Measurements from ENCODE around the gene ZNHIT1.
"Not testable (repeated sequence)": the region's sequence is repeated elsewhere in the genome, so short reads cannot be mapped to it uniquely, and the experiment has no call there.

ZNHIT1 gene

DNA sequence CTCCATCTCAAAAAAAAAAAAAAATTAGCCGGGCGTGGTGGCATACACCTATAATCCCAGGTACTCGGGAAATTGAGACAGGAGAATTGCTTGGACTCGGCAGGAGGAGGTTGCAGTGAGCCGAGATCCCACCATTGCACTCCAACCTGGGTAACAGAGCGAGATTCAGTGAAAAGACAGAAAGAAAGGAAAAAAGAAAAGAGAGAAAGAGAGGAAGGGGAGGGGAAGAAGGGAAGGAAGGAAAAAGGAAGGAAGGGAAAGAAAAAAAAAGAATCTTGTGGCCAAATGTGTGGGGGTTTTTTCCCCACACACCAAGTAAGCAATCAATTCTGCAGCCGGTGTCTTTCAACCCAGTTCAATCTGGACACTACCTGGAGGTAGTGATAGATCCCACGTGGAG is 28.9 kb upstream of the ZNHIT1 start:
- no peak for DNase-seq

- DNase-seq: no peak
Measured at GRCh38 chr7:101195884-101196283, 22.1 kb upstream of the ZNHIT1 start.

DNA sequence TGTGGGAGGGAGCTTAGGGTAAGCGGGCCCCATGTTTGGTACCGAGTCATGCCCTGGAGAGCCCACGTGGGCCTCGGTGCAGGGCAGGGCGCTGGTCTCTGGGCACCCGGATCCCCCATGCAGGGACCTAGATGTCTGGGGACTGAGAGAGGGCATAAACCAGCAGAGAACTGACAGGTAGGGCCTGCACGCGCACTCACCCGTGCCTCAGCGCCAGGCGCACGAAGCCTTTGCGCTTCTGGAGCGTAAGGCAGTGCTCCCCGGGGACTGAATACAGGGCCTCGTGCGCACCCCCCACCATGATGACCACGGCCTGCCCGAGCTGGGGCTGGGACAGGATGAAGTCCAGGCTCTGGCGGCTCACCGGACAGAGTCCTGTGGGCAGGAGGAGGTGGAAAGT is 20.0 kb upstream of the ZNHIT1 start:
- no peak for DNase-seq

DNA sequence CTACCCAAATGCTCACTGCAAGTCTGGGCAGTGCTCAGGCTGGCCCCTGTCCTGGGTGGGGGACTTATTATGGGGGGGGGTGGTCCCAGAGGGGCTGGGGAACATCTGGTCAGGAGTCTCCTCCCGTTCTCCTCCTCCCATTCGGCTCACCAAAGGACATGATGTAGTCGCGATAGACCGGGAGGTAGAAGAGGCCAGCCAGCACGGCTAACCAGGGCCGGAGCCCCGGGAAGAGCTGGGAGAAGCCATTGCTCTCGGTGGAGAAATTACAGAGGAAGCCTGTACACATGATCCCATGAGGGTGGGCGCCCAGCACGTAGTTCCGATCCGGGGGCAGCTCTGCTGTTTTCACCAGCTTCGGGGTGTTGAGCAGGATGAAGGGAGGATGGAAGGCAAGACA is 19.5 kb upstream of the ZNHIT1 start:
- no peak for DNase-seq

- not testable (repeated sequence) for DNase-seq
Measured at GRCh38 chr7:101199522-101199921, 18.4 kb upstream of the ZNHIT1 start.

DNA sequence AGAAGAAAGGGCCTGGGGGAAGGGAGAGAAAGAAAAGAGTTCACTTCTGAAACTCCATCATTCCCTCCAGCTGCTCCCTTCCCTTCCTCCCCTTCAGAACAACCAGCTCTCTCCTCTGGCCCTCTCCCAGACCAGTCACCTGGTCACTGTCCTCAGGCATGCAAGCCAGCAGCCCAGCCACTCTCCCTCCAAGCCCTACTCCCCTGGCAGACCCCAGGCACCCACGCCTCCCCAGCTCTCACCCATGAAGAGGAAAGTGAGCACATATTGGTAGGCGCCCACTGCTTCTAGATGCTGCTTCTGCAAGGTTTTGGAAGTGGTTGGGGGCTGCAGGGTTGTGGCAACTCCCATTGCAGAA is 17.5 kb upstream of the ZNHIT1 start:
- no peak for DNase-seq

DNA sequence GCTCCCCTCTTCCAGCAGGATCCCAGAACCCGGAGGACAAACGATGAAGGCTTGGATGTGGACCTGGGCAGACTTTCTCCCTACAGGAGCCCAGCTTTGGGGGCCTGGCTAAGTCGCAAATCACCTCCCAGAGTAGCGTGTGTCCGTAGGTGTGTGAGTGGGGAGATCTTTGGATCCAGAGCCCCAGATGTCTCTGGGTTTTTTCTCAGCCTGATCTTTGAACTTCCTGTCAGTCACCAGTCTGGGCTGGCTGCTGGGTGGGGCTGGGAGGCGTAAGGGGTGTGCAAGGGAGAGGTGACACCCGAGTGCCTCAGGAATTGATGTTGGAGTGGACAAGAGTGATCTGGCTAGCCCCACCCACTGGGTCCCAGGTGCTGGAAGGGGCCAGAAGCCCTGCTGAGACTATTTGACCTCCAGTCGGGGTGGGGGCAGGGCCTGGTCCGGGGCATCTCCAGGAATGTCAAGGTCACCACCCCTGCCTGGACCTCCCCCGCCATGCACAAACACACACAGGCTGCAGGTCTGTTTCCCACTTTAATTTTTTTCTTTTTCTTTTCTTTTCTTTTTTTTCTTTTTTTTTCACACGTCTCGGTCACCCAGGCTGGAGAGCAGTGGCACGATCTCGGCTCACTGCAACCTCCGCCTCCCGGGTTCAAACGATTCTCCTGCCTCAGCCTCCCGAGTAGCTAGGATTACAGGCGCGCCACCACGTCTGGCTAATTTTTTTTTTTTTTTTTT is 16.9 kb upstream of the ZNHIT1 start, which contains the start of gene MOGAT3:
MOGAT3 (minus strand) TSS at position 175 of the 738 bp plus-strand sequence. CDS start 182 bp downstream, outside the sequence.
- DNase-seq: no peak

DNA sequence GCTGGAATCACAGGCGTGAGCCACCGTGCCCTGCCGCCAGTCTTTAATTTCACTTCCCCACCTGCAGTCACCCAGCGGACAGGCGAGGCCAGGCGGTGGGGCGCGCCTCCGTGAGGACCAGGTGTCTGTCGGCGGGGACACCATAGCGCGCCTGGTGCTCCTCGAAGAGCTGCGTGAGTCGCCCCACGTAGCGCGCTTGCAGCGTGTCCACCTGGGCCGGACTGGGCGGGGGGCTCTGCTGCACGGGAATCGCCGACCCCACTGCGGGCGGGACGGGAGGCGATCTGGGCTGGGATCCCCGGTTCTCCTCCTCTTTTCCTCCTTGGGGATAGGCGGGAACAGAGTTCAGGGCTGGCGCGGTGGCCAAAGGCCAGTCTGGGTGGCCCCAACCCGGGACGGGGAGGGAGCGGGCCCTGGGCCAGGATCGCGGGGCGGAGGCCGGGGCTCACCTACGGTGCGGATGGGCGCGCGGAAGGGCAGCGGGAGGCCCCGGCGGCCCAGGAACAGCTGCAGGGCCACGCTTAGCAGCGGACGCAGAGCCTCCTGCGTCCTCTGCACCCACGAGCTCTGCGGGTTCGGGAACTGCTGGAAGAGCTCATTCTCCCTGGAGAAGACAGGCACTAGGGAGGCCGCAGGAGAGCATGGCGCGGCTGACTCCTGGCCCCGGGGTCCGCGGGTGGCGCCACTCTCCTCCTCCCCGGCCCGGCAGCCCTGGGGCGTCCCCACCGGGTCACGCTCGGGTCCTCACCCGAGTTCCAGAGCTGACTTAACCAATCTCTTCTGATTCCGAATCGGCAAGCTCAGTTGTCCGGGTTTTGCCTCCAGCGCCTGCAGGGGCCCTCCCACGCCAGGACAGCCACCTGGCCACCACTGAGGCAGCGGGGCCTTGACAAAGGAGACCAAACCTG is 16.0 kb upstream of the ZNHIT1 start:
- DNase-seq: no peak

DNA sequence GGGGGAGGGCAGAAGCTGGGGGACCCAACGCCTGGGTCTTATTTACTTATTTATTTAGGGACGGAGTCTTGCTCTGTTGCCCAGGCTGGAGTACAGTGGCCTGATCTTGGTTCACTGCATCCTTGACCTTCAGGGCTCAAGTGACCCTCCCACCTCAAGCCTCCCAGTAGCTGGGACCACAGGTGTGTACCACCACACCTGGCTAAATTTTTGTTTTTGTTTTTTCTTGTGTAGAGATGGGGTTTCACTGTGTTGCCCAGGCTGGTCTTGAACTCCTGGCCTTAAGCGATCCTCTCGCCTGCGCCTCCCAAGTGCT is 15.4 kb upstream of the ZNHIT1 start:
- no peak for DNase-seq

GRCh38 chr7:101203740-101204738 is 13.9 kb upstream of the ZNHIT1 start:
- not testable (repeated sequence) for DNase-seq

DNA sequence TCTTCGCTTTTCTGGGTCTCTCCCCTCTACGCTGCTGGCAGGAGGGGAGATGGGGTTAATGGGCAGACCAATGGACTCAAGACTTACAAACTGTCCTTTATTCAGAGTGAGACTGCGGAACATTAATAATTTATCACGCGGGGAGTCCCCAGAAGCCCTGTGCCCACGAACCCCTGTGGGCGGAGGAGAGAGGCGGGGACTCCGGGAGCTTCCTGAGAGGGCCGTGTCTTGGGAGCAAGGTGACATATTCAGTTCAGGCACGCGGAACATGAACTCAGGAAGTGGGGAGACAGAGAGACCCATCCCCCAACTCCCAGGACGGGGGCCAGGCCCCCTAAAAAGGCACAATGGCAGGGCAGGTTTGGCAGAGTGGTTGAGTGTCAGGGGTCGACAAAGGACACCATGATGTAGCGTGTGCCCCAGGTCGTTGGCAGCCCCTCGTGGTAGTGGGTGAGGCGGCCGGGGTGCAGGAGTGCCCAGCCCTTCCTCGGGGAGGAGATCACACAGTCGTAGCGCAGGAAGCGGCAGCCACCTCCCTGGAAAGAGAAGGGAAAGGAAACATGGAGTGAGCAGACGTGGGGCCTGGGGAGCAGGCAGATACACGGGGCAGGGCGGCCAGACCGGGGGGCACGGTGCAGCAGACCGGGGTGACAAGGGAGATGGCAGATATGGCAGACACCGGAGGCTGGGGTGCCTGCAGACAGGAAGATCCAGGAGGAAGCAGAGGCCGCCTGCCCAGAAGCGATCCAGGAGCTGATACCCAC is 11.9 kb upstream of the ZNHIT1 start:
- no peak for DNase-seq

DNA sequence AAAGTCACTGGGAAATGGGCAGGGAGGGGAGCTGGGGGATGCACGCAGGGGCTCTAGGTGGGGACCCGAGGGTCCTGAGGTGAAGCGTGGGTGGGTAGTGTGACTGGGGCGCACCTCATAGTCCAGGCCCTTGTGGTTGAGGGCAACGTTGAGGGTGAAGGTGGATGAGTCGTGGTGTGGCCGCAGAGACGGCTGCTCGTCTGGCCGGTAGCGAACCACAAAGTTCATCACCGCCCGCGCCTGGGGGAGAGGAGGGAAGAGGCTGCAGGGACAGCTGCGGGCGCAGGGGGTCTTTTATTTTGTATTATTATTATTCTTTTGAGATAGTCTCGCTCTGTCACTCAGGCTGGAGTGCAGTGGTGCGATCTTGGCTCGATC is 11.3 kb upstream of the ZNHIT1 start:
- no peak for DNase-seq

GRCh38 chr7:101207459-101207858 is 10.5 kb upstream of the ZNHIT1 start:
- no peak for DNase-seq

DNA sequence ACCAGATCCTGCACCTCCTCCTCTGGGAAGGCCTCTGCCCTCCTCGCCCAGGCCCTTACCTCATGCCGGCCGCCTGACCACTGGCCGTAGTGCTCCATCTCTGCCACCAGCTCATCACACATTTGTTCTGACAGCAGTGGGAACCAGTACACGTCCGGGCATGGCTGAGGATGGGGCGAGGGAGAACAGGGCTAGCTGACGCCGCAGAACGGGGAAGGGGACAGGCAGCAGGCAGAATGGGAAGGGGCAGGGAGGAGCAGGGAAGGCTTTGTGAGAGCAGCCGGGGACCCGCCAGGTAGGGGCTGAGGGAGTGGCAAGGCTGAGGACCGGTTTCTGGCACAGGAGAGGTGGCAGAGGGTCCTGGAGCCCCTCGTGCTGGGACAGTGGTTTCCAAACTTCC is 9.2 kb upstream of the ZNHIT1 start:
- DNase-seq: no peak

- no peak for DNase-seq
Measured at GRCh38 chr7:101210143-101210542, 7.8 kb upstream of the ZNHIT1 start.

- DNase-seq: no peak
Measured at GRCh38 chr7:101211501-101211900, 6.5 kb upstream of the ZNHIT1 start.

- DNase-seq: no peak
Measured at GRCh38 chr7:101212014-101212413, 6.0 kb upstream of the ZNHIT1 start.

DNA sequence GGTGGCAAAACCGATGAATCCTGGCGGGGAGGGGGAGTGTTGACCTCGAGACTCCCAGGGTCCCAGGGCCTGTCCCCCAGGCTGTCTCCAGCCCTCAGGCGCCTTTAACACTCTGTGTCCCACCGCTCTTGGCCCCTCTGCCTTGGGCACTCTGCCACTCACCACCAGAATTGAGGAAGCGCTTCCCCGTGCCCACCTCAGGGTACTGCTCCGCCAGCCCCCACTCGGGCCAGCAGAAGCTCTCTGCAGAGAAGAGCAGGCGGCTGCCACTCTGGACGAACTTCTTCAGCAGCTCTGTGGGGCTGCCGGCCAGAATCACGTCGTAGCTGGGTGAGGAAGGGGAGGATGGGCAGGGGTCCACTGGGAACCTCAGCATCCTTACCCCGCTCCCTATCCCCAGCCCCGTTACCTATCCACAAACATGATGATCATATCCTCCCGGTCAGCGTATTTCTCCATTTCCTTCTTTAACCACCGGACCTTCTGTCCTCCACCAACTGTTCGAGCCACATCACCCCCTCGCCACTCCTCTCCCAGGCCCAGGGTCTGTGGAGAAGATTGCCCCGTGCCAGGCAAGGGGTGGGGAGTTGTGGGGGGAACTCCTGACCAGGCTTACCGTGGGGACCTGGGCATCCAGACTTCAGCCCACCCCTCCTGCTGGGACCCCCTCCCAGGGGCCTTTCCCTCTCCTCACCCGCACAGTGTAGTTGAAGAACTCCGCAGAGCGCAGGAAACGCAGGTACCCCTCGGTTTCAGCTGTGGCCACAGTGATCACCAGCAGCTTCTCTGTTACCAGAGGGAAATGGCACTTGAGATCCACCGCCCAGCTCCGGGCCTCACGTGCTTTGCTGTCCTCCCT is 1.7 kb upstream of the ZNHIT1 start:
- DNase-seq: no peak

GRCh38 chr7:101216860-101217387 is 1.0 kb upstream of the ZNHIT1 start:
- DNase-seq: no peak

DNA sequence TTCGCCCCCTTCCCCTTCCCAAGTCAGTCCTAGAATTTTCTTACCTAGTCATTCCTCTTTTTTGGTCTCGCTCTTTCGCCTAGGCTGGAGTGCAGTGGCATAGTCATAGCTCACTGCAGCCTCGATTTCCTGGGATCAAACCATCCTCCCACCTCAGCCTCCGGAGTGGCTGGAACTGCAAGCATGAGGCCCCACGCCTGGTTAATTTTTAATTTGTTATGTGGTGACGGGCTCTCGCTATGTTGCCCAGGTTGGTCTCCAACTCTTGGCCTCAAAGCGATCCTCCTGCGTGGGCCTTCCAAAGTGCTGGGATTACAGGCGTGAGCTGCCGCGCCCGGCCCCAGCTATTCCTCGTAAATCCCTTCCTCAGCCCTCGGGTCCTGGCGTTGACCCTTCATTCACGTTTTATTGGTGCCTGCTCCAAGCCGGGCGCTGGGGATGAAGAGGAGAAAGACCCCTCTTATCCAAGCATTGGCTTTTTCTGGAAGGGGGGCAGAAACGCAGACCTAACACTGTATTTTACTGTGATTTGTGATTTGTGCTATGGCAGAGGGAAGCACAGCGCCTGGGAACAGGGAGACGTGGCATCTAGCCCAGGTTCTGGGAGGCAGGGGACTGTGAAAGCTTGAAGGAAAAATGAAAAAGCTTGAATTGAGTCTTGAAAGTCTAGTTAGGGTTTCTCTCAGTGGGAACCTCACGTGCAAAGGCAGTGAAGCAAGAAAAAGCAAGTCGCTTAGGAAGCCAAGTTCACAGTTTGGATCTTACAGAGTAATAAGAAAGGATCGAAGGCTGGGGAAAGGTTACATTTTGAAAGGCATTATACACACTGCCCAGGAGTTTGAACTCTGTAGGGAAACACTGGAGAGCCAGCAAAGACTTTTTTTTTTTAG is 516 bp downstream of the ZNHIT1 start:
- no peak for DNase-seq

Data from activated T-cell treated with anti-CD3 and anti-CD28 coated beads for 4 hours (primary cell).